ENCODE data around the gene KICS2. TPM values are rescaled to one million over a fixed set of nuclear protein-coding genes. Genes with fewer than 3 reads are reported as not detected.

The KICS2 gene
- total and polyA plus RNA-seq, 9 of the 15 experiments (the other 6 are each of a cell fraction or from before 2014, with no cell fraction given): 2.3 to 6.4 (median 5.5) TPM

DNA sequence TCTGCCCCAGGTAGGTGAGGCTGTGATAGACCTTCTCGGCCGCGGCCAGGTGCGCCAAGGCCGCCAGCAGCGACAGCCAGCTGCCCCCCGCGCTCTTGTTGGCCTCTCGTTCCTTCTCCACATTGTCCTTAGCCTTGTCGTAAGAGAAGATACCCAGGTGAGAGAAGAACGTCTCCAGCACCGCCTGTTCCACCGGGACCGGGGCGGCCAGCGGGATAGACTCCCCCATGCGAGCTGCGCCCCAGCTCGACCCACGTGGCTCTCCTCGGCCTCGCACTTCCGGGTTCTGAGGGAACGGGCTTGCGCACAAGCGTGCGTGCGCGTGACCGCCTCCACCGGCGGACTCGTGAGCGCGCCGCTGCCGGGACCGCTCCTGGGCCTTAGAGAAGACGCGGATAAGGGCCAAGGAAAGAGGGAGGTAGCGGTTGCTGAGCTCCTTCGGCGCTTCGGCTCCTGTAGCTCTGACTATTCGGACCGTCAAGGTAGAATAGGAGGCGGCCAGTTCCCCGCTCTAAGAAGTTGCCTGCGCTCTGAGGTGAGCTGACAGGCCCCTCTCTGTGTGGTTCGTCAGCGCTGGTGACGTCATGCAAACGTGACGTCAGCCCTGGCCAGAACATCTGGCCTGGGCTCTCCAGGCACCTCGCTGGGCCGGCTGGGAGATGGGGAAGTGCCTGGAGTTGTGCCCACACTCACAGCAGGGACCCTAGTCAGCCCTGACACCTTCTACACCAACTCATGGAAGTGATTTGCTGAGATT, at the start of gene KICS2 (continued):
- 0 out of 2 replicates have a peak, but pooled peaks have one; percentile 33 for TF ChIP-seq SIN3B (IDR thresholded peaks at IDR 0.05; ENCODE audit: low read depth)
- TF ChIP-seq ADNP (tag; IDR thresholded peaks at IDR 0.05): no peak
- peak; percentile 42; the same call in 1 of the 2 replicates for TF ChIP-seq POLR2AphosphoS5 (IDR thresholded peaks at IDR 0.05; ENCODE audit: control insufficient read depth, insufficient read depth, low read depth, low read length)
- TF ChIP-seq MIER1 (IDR thresholded peaks at IDR 0.05; ENCODE audit: low read depth): no peak
- no peak for TF ChIP-seq ZBTB5 (IDR thresholded peaks at IDR 0.05)
- TF ChIP-seq NR2C2 (CRISPR knock-in tag; IDR thresholded peaks at IDR 0.05): 0 out of 2 replicates have a peak, but pooled peaks have one; percentile 26
- TF ChIP-seq NR2C2 (tag; IDR thresholded peaks at IDR 0.05): 0 out of 2 replicates have a peak, but pooled peaks have one; percentile 30
- TF ChIP-seq PYGO2 (tag; IDR thresholded peaks at IDR 0.05): no peak
- TF ChIP-seq, protein P1, sequence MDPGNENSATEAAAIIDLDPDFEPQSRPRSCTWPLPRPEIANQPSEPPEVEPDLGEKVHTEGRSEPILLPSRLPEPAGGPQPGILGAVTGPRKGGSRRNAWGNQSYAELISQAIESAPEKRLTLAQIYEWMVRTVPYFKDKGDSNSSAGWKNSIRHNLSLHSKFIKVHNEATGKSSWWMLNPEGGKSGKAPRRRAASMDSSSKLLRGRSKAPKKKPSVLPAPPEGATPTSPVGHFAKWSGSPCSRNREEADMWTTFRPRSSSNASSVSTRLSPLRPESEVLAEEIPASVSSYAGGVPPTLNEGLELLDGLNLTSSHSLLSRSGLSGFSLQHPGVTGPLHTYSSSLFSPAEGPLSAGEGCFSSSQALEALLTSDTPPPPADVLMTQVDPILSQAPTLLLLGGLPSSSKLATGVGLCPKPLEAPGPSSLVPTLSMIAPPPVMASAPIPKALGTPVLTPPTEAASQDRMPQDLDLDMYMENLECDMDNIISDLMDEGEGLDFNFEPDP (CRISPR knock-in tag; IDR thresholded peaks at IDR 0.05): no peak
- TF ChIP-seq ZMIZ1 (IDR thresholded peaks at IDR 0.05; ENCODE audit: low read depth in 2 of 2, low read length in 2 of 2): no peak; a peak in 1 of 4 replicates
- no peak for TF ChIP-seq TCF3 (CRISPR knock-in tag; IDR thresholded peaks at IDR 0.05)
- TF ChIP-seq, protein P2, sequence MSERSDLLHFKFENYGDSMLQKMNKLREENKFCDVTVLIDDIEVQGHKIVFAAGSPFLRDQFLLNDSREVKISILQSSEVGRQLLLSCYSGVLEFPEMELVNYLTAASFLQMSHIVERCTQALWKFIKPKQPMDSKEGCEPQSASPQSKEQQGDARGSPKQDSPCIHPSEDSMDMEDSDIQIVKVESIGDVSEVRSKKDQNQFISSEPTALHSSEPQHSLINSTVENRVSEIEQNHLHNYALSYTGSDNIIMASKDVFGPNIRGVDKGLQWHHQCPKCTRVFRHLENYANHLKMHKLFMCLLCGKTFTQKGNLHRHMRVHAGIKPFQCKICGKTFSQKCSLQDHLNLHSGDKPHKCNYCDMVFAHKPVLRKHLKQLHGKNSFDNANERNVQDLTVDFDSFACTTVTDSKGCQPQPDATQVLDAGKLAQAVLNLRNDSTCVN (CRISPR knock-in tag; IDR thresholded peaks at IDR 0.05): no peak
- TF ChIP-seq NUFIP1 (IDR thresholded peaks at IDR 0.05; ENCODE audit: partially characterized antibody): no peak
- TF ChIP-seq ZNF395 (CRISPR knock-in tag; IDR thresholded peaks at IDR 0.05): peak; percentile 87; the same call in 1 of the 2 replicates
- no peak for TF ChIP-seq ZNF785 (CRISPR knock-in tag; IDR thresholded peaks at IDR 0.05)

All from K562 (cell line).